Endothelial cell of umbilical vein (primary cell): Measurements from ENCODE around the gene RNF11.

Experiments used
- CTCF ChIP-seq, 2 donors: IDR thresholded peaks; 1 replicate in 1 of 2; 2 replicates in 1 of 2; pipeline ENCODE4 v1.5.1; 2011; ENCODE audit warnings: low read length in 2 of 2, mild to moderate bottlenecking in 2 of 2, moderate library complexity in 2 of 2, control low read depth in 1 of 2, inconsistent platforms in 1 of 2, low read depth in 1 of 2; ENCODE audit not compliant: insufficient read depth in 1 of 2; ENCODE audit errors: extremely low read depth in 1 of 2
- EZH2 ChIP-seq: IDR thresholded peaks from 2 replicates; pipeline ENCODE4 v1.6.1; 2012; ENCODE audit warnings: borderline replicate concordance, low read depth, mild to moderate bottlenecking, moderate library complexity, low read length, inconsistent platforms; ENCODE audit not compliant: severe bottlenecking
- FOS ChIP-seq: IDR thresholded peaks from 2 replicates; pipeline ENCODE4 v1.6.1; 2011; ENCODE audit warnings: mild to moderate bottlenecking, low read length, moderate library complexity, borderline replicate concordance; ENCODE audit not compliant: insufficient read depth
- POLR2A ChIP-seq: IDR thresholded peaks from 2 replicates; pipeline ENCODE4 v1.6.1; 2012; ENCODE audit warnings: low read depth, mild to moderate bottlenecking, control low read depth, low read length
- POLR2AphosphoS5 ChIP-seq: IDR thresholded peaks from 2 replicates; pipeline ENCODE4 v1.6.1; 2012; ENCODE audit warnings: low read depth, mild to moderate bottlenecking, control low read depth, low read length, moderate library complexity; ENCODE audit not compliant: insufficient read depth

- no peak for TF ChIP-seq CTCF (IDR thresholded peaks at IDR 0.05; ENCODE audit: extremely low read depth in 1 of 2, insufficient read depth in 1 of 2, low read depth in 1 of 2, low read length in 2 of 2)
- TF ChIP-seq POLR2A, result no peak
- no peak for TF ChIP-seq POLR2AphosphoS5
- no peak for TF ChIP-seq EZH2
- TF ChIP-seq FOS, result no peak
Observed at GRCh38 chr1:51238034-51238403, 1.9 kb downstream of the RNF11 start.
